Stimulated activated CD4-positive, alpha-beta T cell treated with anti-CD3 and anti-CD28 coated beads, Interleukin-4, amount 100 ng/mL, for 1 hour (primary cell): ENCODE results near the gene YPEL5.

Source experiments
- DNase-seq: peaks from one replicate; pipeline ENCODE4 v3.0.0-alpha.2; 2020

The YPEL5 gene

DNA sequence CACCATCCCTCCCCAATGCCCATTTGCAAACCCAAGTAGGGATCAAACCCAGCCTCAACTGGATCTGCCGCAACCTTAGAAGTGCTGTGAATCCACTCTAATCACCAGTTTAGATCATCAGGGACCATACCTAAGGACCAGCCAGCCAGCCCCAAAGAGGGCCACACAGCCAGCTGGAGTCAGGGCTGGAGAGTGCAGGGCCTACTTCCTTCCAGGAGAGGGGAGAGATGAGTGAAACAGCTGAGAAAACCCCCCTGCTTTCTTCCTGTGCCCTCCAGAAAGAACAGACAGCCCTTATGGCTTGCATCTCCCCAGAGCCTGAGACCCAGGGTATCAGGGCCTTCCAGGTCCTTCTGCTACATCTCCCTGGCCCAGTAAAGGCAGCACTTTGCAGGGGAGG lies 25.8 kb downstream of the YPEL5 start:
- no peak for DNase-seq

DNA sequence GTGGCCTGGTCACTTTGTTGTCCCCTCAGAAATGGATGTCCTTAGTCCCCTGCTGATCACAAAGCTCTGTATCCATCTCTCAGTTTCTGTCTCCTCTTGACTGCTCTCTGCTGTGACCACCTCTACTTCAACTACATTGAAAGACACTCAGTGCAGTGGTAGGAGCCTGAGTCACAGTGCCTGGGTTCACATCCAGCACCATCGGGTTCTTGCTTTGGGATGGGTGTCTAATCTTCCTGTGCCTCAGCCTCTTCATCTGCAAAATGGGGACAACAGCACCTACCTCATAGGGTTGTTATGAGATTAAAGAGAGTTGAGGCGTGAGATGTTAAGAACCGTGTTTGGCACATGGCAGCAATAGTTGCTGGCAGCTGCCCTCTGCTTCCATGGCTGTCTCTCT lies 30.6 kb downstream of the YPEL5 start:
- no peak for DNase-seq

DNA sequence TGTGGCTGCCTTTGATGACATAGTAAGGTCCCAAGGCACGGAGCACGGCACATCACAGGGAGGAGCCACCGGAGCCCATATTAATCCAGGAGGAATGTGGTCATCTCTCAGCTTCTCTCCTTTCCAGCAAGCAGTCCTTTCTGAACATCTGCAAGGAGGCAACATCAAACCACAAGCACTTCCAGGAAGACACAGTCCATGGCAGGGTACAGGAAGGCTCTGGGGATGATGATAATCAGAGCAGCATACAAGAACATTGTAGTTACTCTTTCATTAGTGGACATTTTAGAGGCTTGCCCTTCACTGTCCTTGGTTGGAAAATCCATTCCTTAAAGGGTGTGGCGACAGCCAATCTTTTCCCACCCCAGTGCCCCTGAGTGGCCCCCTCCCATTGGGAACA lies 31.1 kb downstream of the YPEL5 start:
- DNase-seq: no peak

DNA sequence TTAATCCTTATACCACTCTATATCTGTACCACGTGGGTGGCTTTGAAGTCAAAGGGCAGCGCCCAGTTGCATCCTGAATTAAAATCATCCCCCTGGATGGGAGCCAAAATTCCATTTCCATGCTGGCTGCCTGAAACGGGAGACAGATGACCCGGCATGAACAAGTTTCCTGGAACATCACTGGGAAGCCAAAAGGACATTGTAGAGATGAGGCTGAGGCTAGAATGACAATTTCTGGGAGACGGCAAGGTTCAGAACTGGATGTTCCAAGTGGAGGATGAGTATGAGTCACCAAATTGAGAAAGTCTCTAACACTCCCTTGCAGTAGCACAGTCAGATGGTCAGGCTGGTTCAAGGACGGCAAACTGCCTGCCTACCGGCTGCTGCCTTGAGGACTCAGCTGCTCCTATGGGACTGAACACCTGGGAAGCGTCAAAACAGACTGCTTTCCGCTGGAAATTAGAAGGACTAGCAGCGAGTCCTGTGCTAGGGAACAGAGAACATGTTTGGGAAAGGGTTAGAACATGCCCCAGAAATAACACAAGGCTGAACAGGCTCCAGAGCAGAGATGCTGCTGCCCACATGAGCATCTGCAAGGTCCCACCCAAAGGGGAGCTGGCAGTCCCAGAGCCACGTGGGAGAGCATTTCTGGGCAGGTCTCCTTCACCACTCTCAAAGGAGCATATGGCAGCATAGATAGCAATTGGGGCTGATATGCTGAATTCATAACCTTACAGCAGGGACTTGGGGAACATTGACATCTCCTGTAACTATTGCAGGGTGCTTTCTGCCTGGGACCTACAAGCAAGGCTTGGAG lies 32.0 kb downstream of the YPEL5 start:
- DNase-seq: no peak

DNA sequence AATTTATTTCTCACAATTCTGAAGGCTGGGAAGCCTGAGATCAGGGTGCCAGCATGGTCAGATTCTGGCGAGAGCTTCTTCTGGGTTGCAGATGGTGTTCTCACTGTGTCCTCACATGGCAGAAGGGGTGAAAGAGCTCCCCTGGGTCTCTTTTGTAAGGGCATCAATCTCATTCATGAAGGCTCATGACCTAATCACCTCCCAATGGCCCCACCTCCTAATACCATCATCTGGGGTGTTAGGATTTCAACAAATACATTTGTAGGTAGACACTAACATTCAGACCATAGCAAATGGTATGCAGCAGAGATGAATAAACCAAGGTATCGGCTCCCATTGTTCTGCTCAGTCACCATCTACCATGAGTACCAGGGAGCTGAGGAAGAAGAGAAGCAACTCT lies 32.7 kb downstream of the YPEL5 start:
- no peak for DNase-seq

DNA sequence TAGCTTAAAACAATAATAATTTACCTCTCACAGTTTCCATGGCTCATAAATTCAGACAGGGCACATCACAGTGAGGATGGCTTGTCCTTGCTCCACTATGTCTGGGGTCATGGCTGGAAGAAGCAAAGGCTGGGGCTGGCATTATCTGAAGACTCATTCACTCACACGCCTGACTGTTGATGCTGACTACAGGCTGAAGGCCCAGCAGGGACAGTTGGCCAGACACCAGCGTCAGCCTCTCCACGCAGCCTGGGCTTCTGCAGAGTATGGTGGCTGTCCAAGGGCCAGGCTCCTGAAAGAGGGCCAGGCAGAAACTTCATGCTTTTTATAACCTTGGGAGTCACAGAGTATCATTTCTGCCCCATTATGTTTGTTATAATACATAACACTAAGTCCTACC lies 33.4 kb downstream of the YPEL5 start:
- no peak for DNase-seq

DNA sequence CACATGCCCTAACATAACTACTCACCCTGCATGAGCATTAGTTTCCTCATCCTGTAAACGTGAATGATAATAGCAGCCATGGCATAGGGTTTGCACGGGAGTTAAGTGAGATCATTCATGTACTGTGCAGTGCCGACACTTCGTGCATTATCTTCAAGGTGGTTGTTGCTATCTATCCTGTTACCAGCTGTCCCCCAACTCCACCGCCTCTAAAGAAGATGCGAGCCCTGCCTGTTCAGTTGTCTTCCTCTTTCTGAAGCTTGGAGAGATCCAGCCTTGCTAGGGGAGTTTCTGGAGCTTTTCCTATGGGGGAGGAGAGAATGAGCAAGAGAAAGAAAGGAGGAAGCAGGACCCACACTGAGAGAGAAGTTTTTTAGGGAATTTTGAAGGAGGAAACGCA lies 34.4 kb downstream of the YPEL5 start:
- DNase-seq: no peak

DNA sequence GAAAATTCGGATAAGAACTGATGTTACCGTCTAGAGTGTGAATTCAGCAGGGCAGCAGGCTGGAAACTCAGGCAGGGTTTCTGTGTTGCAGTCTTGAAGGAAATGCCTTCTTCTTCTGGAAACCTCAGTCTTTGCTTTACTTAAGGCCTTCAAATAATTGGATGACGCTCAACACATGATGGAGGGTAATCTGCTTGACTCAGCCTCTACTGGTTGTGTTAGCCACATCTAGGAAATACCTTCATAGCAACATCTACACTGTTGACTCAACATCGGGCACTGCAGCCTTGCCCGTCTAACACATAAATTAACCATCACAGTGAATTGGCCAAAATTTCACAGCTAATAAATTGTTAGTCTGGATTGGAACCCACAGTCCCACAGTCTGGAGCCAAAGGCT lies 37.2 kb downstream of the YPEL5 start:
- DNase-seq: no peak

DNA sequence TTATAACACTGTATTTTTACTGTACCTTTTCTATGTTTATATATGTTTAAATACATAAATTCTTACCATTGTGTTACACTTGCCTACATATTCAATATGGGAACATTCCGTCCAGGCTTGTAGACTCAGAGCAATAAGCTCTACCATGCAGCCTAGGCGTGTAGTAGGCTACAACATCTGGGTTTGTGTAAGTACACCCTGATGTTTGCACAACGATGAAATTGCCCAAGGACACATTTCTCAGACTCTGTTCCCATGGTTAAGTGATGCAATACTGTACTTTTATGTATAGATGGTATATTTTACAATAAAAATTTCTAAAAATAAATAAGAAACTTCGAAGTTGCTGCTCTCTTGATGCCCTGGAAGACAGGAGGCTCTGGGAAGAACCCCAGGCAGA lies 38.4 kb downstream of the YPEL5 start:
- no peak for DNase-seq

DNA sequence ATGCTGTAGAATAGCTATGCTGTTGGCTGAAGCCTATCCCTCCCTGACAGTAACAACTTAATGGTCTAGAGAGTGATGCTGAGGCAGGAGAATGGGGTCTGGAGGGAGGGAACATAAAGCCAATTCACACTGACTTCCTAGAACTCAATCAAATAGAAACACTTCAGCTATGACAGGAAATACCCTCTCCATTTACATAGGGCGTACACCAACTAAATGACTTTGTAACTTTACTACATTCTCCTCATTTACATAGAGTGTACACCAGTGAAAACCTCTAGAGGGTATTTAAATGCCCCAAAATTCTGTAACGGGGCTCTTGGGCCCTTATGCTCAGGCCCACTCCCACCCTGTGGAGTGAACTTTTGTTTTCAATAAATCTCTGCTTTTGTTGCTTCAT lies 41.5 kb downstream of the YPEL5 start:
- DNase-seq: no peak

DNA sequence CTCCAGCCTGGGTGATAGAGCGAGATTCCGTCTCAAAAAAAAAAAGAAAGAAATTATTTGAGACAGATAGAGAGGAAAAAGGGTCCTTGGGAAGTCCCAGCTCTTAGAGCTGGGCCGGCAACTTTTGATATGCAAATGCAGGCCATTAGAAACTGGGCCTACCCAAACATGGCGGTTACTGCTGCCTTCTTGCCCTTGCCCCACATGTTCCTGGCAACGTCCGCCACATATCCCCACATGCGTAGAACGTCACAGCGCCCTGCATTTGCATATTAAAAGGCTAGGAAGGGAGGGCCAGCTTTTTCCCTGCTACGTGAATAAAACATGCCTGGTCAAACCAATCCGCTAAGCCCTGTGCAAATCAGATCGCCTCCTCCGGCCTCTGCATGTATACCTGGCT lies 43.8 kb downstream of the YPEL5 start:
- no peak for DNase-seq

DNA sequence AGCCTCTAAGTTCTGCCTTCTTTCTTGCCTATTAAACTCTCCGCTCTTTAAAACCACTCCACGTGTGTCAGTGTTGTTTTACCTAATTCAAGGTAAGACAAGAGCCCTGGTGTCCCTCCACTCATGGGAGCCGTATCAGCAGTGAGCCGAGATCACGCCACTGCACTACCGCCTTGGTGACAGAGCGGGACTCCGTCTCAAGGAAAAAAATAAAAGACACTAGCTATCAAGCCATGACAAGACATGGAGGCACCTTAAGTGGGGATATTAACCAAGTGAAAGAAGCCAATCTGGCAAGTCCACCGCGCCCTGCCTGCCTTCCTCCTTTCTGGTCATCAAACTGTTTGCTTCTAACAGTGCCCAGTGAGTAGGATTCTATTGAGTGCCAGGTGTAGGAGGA lies 44.3 kb downstream of the YPEL5 start:
- DNase-seq: no peak

DNA sequence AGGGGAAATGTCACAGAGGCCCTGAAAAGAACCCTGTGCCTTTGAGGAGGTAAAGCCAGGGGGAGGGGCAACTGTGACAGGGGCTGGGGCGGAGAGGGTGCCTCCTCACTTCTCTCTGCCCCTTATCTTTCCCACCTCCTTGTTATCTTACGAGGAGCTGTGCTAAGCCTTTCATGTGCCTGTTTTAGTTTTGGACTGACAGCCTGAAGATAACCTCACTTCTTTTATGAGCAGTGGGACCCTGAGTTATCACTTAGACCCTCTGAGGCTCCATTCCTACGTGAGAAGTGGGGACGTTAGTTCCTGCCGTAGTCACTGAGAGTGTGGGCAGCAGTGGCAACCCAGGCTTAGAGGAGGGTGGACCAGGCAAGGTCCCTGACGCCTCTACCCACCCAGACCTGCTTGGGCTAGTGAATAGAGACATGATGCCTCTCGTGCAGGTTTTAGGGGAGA lies 45.0 kb downstream of the YPEL5 start:
- DNase-seq: no peak

DNA sequence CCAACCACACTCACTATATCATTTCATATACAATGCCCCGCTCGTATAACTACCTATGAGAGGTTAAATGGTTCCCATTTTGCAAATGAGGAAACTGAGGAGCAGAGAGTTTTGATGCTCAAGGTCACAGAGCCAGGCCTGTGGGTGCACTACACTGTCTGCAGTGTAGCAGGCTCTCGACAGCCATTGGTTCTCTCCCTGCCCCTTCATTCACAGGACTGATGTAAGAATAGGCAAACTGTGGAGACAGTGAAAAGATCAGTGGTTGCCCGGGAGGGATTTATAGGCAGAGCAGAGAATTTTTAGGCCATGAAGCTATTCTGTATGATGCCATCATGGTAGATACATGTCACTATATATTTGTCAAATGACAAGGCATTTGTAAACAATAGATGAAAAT lies 45.5 kb downstream of the YPEL5 start:
- no peak for DNase-seq

DNA sequence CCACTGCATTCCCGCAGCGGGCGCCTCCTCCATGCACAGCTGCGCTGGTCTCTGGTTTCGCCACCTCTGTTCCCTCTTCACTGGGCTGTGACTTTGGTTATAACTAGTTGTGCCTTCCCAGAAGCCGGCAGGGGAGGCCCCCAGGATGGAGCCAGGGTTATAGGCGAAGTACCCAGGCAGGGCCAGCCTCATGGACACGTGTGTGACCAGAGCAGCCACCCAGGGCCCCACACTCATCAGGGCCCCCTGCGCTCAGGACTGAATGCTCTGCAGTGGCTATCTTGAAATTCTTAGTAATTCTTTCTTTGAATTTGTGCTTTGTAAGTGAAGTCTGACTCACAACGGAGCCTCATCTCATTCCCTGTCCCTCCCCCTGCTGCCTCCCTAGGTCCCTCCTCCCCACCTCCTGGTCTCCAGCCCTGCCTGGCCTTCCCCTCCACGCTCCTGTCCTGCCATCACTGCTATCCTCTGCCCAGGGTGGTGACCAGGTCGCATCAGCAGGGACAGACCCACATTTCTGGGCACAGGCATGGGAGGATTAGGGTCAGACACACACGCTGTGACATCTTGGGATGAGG lies 46.4 kb downstream of the YPEL5 start:
- no peak for DNase-seq

DNA sequence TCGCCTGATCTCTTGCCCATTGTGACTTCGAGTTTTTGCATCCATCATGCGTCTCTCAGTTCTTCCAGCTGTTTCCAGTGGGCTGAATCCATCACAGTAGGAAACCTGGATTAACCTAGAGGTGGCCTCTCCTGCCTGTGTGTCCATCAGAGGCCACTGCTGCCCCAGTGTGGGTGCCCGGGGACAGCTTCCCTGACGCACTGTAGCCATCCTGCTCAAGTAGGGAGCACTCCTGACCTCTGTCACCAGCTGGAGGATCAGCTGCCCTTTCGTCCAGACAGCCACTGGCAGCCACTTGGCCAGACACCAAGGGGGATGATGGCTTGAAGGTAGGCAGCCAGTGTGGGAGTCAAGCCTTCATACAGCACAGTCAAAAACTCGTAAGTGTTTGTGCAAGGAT lies 47.6 kb downstream of the YPEL5 start:
- DNase-seq: no peak

DNA sequence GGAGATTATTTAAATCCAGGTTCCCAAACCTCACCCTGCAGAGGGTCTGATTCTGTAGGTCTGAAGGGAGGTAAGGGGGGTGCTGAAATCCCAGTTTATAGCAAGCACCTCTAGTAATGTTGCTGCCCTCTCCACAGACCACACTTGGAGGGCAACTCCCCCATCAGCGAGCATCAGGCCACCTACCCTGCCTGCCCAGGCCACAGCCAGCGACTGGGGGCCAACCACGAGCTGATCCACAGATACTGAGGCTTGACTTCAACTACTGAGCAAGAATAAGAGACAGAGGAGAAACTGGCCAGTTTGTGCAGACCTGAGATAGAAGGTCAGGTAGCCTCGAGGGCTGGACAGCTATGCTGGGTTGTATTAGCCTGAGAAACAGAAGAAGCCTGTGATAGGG lies 48.2 kb downstream of the YPEL5 start:
- no peak for DNase-seq

DNA sequence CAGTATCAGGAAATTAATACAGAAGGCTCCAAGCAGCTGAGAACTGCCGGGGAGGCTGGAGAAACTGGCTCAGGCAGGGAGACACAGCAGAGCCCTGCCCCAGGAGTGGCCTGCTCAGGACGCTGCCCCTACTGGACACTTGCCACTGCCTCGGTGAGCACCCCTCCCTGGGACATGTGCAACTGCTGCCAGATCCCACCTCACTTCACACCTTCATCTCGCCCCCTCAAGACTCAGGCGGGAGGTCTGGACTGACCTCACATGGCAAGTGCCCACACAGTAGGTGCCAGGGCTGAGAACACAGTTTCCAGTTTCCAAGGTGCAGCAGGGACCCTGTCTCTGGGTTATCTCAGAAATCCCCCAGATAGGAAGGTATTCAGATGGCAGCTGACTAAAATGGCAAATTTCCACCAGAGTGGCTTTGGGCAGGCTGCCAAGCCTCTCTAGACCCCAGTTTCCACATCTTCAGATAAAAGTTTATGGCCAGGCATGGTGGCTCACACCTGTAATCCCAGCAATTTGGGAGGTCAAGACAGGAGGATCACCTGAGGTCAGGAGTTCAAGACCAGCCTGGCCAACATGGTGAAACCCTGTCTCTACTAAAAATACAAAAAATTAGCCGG lies 50.9 kb downstream of the YPEL5 start:
- DNase-seq: no peak

DNA sequence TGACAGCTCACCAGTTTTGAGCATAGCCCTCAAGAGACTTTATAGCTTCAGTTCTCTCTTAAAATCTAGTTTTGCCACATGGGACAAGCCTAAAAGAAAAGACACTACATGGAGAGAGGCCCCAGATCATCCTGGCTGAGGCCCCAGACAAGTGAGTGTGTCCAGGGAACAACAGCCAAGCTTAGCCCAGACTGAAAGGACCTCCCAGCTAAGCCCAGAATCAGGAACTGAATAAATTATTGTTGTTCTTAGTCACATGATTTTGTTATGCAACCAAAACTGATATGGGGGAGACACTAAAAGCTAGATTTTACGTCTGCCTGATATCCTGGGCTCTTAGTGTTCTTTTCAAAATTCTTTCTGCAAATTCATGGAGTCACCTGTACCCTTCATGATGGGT lies 55.2 kb downstream of the YPEL5 start:
- DNase-seq: no peak

DNA sequence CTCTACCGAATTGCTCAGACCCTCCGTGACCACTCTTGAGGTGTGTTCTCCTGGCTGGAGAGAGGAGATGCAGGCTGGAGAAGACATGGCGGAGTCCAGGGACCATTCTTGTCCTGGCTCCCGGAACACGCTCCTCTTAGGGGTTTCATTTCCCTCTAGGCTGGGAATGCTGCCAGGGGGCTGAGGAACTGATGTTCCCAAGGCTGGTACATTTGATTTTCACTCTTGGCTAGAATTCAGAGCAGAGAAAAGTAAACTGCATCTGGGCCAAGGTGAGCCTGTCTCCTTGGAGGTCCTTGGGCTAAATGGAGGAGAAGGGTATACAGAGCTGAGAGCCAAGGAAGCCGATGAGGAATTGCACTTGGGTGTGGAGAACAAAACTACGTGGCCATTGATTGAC lies 56.3 kb downstream of the YPEL5 start:
- DNase-seq: no peak

DNA sequence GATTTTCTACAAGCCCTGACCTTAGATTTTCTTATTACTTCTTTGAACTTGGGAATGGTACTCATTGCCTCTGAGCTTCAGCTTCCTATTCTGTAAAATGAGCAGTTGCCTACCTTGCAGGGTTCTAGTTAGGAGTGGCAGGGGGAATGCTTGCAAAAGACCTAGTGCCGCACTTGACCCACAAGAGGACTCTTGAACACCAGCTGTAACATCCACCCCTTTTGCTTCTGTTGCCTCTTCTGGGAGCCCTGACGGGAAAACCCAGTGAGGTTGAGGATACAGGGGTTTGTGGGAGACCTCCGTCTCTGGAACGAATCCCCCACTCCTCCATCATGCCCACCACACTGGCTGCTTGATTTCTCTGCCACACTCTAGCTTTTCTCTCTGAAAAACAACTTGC lies 57.5 kb downstream of the YPEL5 start:
- DNase-seq: no peak

DNA sequence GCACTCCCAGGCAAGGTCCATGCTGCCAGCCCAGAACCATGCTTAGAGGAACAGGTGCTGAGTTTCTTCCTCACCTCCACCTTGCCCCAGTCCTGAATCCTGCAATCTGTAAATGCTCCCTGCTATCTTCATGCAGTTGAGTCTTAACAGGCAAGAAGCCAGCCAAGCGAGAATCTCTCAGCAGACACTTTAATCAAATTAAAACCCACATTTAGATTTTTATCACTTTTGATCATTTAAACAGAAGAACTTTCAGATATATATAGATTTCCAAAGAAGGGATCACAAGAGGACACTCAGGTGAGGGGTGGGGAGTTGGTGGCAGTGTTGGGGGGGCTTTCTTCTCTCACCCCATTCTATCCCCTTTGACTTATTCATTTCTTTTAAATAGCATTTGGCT lies 58.6 kb downstream of the YPEL5 start:
- no peak for DNase-seq

DNA sequence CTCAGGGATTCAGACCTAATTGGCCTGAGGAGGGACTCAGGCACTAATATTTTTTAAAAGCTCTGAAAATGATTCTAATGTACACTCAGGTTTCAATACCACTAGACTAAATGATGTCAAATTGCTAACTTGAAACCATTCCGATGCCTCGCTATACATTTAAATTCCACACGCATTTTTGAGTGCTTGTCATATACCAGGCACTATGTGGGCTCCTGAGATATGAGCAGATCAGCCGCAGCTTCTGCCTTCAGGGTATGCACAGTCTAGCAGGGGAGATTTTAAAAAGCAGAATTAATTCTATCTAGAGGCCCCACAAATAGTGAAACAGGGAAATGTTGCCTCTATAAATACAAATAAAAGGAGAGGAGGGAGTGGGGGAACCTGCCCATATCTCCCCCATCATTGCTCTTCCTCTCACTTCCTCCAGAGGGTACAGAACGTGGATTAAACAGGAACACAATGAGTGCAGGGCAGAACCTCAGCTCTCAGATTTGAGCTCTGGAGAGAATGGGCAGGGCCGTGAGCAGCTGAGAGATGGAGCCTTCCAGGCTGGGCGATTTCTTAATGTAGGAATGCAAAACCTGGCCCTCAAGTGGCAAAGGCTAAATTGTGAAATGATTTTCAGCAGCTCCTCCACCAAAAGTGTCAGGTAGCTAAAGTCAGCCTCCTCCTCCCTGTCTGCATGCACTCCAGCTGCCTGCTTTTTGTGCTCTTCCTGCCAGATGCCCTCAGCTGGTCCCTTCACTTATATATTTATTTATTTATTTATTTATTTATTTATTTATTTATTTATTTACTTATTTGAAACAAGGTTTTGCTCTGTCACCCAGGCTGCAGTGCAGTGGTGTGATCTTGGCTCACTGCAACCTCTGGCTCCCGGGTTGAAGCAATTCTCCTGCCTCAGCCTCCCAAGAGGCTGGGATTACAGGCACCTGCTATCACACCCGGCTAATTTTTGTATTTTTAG lies 59.9 kb downstream of the YPEL5 start:
- no peak for DNase-seq
